ENCODE data around the gene GTSE1.

The GTSE1 gene

DNA sequence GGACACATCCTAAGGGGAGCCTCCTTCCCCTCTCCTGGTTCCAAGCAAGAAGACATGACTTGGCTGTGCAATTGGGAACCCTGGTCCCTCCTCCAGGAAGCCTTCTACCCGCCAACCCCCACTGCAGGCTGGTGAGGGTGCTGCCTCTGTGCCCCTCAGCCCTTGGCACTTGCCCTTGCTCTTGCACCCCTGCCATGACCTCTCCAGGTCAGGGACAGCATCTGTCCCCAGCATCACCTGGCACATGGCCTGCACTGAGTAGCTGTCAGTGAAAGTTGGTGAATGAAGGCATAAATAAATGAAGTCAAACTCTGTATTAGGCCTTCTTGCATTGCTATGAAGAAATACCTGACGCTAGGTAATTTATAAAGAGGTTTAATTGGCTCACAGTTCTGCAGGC, 1.9 kb upstream of the GTSE1 start:
- no peak for DNase-seq (ENCODE audit: low spot score)
- in situ Hi-C loops (cut with MboI; ENCODE audit: low pct_unique_long_range_greater_than_20kb, low sequenced_read_pairs, unreplicated experiment): no loop called here
- TF ChIP-seq, protein P1, sequence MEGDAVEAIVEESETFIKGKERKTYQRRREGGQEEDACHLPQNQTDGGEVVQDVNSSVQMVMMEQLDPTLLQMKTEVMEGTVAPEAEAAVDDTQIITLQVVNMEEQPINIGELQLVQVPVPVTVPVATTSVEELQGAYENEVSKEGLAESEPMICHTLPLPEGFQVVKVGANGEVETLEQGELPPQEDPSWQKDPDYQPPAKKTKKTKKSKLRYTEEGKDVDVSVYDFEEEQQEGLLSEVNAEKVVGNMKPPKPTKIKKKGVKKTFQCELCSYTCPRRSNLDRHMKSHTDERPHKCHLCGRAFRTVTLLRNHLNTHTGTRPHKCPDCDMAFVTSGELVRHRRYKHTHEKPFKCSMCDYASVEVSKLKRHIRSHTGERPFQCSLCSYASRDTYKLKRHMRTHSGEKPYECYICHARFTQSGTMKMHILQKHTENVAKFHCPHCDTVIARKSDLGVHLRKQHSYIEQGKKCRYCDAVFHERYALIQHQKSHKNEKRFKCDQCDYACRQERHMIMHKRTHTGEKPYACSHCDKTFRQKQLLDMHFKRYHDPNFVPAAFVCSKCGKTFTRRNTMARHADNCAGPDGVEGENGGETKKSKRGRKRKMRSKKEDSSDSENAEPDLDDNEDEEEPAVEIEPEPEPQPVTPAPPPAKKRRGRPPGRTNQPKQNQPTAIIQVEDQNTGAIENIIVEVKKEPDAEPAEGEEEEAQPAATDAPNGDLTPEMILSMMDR (IDR thresholded peaks at IDR 0.05; ENCODE audit: extremely low read depth, insufficient read depth, missing control alignments): no peak

DNA sequence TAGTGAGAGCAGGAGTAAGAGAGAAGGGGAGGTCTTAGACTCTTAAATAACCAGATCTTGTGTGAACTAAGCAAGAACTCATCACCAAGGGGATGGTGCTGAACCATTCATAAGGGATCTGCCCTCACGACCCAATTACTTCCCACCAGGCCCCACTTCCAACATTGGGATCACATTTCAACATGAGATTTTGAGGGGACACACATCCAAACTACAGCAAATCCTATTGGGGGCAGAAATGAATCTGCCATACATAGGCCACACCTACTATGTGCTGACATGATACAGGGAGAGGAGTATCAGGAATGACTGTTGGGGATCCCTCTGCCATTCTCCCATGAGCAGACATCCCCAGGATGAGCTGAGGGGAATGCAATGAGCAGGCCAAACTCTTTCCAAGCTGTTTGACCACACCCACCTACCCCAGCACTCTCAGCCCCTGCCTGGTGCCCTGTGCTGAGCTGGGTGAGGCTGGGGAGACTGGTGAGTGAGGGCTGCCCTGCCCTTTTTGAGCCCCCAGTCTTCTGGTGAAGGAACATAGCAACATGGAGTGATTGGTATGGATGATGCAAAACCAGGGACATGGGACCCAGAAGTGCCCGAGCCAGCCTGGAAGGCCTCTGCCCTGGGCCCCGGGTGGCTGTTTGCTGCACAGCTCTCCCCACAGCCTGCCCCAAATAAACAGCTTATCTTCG, 1.2 kb upstream of the GTSE1 start:
- in situ Hi-C loops (cut with MboI; ENCODE audit: low pct_unique_long_range_greater_than_20kb, low sequenced_read_pairs, unreplicated experiment): no loop called here
- TF ChIP-seq, protein P1 (IDR thresholded peaks at IDR 0.05; ENCODE audit: extremely low read depth, insufficient read depth, missing control alignments): no peak
- DNase-seq (ENCODE audit: low spot score): no peak

DNA sequence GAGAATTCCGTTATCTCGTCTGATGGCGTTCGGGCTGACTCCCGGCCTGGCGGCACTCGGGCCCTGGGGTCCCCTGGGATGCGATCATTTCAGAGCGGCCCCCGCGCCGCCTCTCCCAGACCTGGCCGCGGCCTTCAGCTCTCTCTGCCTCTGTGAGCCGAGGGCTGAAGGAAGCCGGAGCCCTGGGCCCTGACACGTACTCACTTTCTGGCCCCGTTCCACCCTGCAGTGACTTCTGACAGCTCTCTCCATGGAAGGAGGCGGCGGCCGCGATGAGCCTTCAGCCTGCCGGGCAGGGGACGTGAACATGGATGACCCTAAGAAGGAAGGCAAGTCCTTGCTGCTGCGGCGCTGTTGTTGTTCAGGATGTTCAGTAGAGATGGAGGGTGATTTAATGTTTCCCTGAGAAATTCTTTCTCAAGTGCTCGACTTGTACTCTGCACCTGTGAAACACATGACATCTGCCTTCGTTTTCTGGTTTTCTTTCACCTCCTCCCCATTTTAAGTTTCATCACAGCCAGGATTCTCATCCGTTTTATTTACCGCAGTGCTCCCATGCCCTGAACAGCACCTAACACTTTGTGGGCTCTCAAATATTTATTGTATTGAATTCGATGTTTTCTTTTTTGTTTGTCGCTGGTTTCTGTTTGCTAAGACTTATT, 612 bp downstream of the GTSE1 start:
- TF ChIP-seq, protein P1 (IDR thresholded peaks at IDR 0.05; ENCODE audit: extremely low read depth, insufficient read depth, missing control alignments): no peak
- DNase-seq (ENCODE audit: low spot score): no peak
- in situ Hi-C loops (cut with MboI; ENCODE audit: low pct_unique_long_range_greater_than_20kb, low sequenced_read_pairs, unreplicated experiment): no loop called here

DNA sequence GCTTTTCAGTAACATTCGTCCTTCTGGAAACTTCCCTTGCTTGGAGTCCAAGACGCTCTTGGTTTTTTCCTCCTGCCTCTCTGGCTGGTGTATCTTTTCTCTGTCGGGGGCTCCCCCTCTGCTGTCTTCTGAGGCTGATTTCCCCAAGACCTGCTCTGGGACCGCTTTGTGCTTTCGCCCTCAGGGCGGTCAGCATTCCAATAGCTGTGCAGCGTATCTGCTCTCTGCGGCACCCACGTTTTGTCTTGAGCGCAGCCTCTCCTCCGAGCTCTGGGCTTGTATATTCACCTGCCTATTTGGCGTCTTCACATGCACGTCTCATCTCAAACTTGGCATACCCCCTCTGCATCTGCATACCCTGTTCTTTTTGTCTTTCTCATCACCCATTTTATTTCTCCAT, 2.4 kb downstream of the GTSE1 start:
- TF ChIP-seq, protein P1 (IDR thresholded peaks at IDR 0.05; ENCODE audit: extremely low read depth, insufficient read depth, missing control alignments): no peak
- DNase-seq (ENCODE audit: low spot score): no peak
- in situ Hi-C loops (cut with MboI; ENCODE audit: low pct_unique_long_range_greater_than_20kb, low sequenced_read_pairs, unreplicated experiment): no loop called here

DNA sequence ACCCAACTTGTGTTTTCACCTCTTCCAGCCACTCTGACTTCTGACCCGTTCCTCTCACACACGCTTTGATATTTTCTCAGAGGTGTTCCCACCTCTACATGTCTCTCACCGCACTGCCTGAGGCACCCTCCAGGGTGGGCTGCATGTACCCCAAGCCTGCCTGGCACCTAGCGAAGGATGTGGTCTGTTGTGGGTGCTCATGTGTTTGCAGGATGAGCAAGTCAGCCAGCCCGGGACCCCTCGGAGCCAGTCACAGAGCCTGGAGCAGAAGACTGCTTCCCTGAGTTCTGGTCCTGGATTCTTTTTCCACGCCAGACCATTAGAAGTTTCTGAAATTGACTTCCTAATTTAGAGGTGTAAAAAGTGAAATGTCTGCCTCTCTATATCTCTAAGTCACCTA, 3.8 kb downstream of the GTSE1 start:
- DNase-seq (ENCODE audit: low spot score): no peak
- in situ Hi-C loops (cut with MboI; ENCODE audit: low pct_unique_long_range_greater_than_20kb, low sequenced_read_pairs, unreplicated experiment): loop anchor here (10.0 kb wide), 1 partner anchor 286 kb away; no protein-coding TSS in a partner anchor
- TF ChIP-seq, protein P1 (IDR thresholded peaks at IDR 0.05; ENCODE audit: extremely low read depth, insufficient read depth, missing control alignments): no peak

DNA sequence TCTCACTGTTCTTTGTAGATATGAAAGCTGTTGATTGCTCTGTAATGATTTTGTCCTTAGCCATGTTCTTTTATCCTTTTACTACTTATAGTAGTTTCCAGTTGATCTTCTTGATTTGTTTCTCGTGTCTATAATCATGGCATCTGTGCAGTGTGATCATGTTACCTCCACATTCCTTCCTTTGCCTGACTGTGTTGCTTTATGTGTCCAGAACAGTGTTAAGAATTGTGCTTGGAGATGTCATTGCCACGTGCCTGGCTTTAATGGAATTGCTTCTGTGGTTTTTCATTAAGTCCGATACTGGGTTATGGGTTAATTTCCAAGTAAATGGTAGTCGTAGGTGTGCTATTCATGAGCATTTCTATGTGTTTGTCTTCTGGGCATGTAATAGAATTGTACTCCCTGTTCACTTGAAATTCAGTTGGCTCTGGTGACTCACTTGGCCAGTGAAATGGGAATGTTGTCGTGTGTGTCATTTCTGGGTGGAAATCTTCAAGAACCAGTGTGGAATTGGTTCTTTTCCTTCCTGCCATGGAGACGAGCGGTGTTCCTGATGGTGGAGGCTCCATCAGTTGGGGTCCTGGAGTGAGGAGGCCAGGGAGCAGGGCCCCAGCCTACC, 6.8 kb downstream of the GTSE1 start:
- TF ChIP-seq, protein P1 (IDR thresholded peaks at IDR 0.05; ENCODE audit: extremely low read depth, insufficient read depth, missing control alignments): no peak
- DNase-seq (ENCODE audit: low spot score): no peak
- in situ Hi-C loops (cut with MboI; ENCODE audit: low pct_unique_long_range_greater_than_20kb, low sequenced_read_pairs, unreplicated experiment): loop anchor here (10.0 kb wide), 1 partner anchor 289 kb away; no protein-coding TSS in a partner anchor

Data from GM13977 (cell line).